ENCODE results near the gene KRT31. TPM values are rescaled to one million over a fixed set of nuclear protein-coding genes. Genes with fewer than 3 reads are reported as not detected.

The KRT31 gene
- total and polyA plus RNA-seq, 2 of the 8 experiments (the other 6 are each of a cell fraction or from before 2014, with no cell fraction given) = not detected

DNA sequence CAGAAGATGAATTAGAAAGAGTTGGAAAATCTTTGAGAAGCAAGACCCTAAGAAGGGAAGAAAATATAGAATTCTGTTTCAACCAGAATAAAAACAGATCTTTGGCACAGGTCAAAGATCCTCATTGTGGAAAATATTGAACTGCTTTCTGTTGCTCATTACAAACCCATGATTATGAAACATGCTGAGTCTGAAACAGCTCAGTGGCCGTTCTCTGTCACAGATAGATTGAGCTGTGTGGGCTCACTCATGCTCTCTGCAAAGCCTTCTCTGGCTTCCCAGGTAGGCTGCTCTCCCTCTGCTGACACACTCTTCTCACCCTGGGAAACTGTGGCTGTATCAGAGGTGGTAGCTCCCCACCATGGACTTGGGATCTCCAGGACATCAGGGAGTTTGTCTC lies 46.8 kb upstream of the KRT31 start:
- Histone ChIP-seq H2BK12ac (ENCODE audit: low read depth, low read length) (no peak overlapping the region), H3K56ac (replicated peaks; ENCODE audit: insufficient read length, low read depth, low read length) (no peak overlapping the region), H3K79me2 (ENCODE audit: control insufficient read depth in 1 of 2, insufficient read depth in 2 of 2, low read length in 2 of 2) (no peaks in the 10 kb centered on the region), H3K23ac (ENCODE audit: insufficient read length) (no peak overlapping the region), H3K27ac (ENCODE audit: low read depth, low read length) (no peak overlapping the region), H4K91ac (replicated peaks; ENCODE audit: insufficient read length, low read length) (no peak overlapping the region), H2AFZ (ENCODE audit: low read length) (no peak overlapping the region), H3K4me1 (replicated peaks in 1 of 4; ENCODE audit: control insufficient read depth in 3 of 4, insufficient read depth in 4 of 4, low read length in 3 of 4) (no peaks in the 10 kb centered on the region; a peak in 1 of 7 replicates), H3K79me1 (ENCODE audit: low read depth, low read length) (no peaks in the 10 kb centered on the region), H3K4me2 (ENCODE audit: insufficient read depth in 1 of 2, low read depth in 2 of 2, low read length in 2 of 2) (no peak overlapping the region), H3K4me3 (ENCODE audit: extremely low read depth in 1 of 4, insufficient read depth in 2 of 4, low read depth in 3 of 4, low read length in 4 of 4) (no peak overlapping the region), H3K23me2 (ENCODE audit: low read depth, low read length) (no peaks in the 10 kb centered on the region), H3K27me3 (replicated peaks in 1 of 4; ENCODE audit: control insufficient read depth in 3 of 4, extremely low read depth in 1 of 4, insufficient read depth in 3 of 4, low read length in 3 of 4) (no peaks in the 10 kb centered on the region; a peak in 1 of 7 replicates), H3K14ac (ENCODE audit: insufficient read length) (no peak overlapping the region), H2AK5ac (ENCODE audit: low read depth, low read length) (no peak overlapping the region), H2BK5ac (ENCODE audit: low read depth, low read length) (no peak overlapping the region), H3K36me3 (ENCODE audit: control insufficient read depth in 2 of 4, insufficient read depth in 4 of 4, low read length in 3 of 4) (no peaks in the 10 kb centered on the region), H2BK15ac (ENCODE audit: low read length) (no peak overlapping the region), H2BK20ac (ENCODE audit: low read length) (no peak overlapping the region), H3K9me3 (ENCODE audit: insufficient read depth in 2 of 2, low read depth in 1 of 2, low read length in 1 of 2) (no peaks in the 10 kb centered on the region; a peak in 1 of 4 replicates), H4K8ac (ENCODE audit: extremely low read depth, insufficient read depth, low read length) (no peak overlapping the region), H3K18ac (ENCODE audit: extremely low read depth, low read length) (no peak overlapping the region), H4K5ac (ENCODE audit: insufficient read length, low read depth, low read length) (no peak overlapping the region), H4K20me1 (replicated peaks in 1 of 2; ENCODE audit: control insufficient read depth in 1 of 2, insufficient read depth in 2 of 2, low read length in 2 of 2) (no peaks in the 10 kb centered on the region), H3K4ac (replicated peaks; ENCODE audit: insufficient read length, low read depth, low read length) (no peak overlapping the region), H2BK120ac (replicated peaks; ENCODE audit: low read depth, low read length) (no peak overlapping the region), H3K9ac (replicated peaks in 1 of 4; ENCODE audit: extremely low read depth in 1 of 4, low read depth in 3 of 4, low read length in 3 of 4) (no peak overlapping the region; a peak in 1 of 7 replicates)
- DNase-seq (ENCODE audit: low read depth in 1 of 2, low spot score in 2 of 2) = no peak
- ChIA-PET CTCF (ENCODE audit: partially characterized antibody) (interaction anchor here (0.8 to 2.9 kb wide), 5 partner anchors 11 to 105 kb away, joined by 4 to 14 read pairs (median 4); no protein-coding TSS in a partner anchor), POLR2A (ENCODE audit: partially characterized antibody) (no interaction called here)
- no peak for FAIRE-seq
- WGBS, 2 experiments (ENCODE audit: extremely low coverage in 1 of 2, insufficient coverage in 1 of 2, insufficient read length in 1 of 2, insufficient replicate concordance in 2 of 2, low coverage in 1 of 2, low lambda C conversion rate in 2 of 2, missing lambda C conversion rate in 1 of 2) = 75% methylated on average over 1 of the region's 1 CpG; no CpG with 5 or more reads in 1 of the 2 experiments
- TF ChIP-seq CTBP2 (IDR thresholded peaks at IDR 0.05; ENCODE audit: borderline replicate concordance, insufficient read depth, insufficient read length, low read length) (no peak), CHD2 (IDR thresholded peaks at IDR 0.05; ENCODE audit: low read length) (no peak), HDAC2 (IDR thresholded peaks at IDR 0.05; ENCODE audit: borderline replicate concordance in 1 of 2, low read depth in 2 of 2, low read length in 2 of 2) (no peak), TBP (IDR thresholded peaks at IDR 0.05; ENCODE audit: low read depth, low read length) (no peak), CREB1 (IDR thresholded peaks at IDR 0.05) (no peak), SIX5 (IDR thresholded peaks at IDR 0.05; ENCODE audit: low read depth, low read length) (no peak), EP300 (IDR thresholded peaks at IDR 0.05; ENCODE audit: borderline replicate concordance in 1 of 2, low read depth in 2 of 2, low read length in 2 of 2) (no peak), CEBPB (IDR thresholded peaks at IDR 0.05; ENCODE audit: low read depth, low read length) (no peak), NANOG (IDR thresholded peaks at IDR 0.05; ENCODE audit: insufficient read depth, low read depth, low read length, poor library complexity, severe bottlenecking) (no peak), POLR2A (IDR thresholded peaks at IDR 0.05; ENCODE audit: control extremely low read depth in 1 of 2, low read depth in 2 of 2, low read length in 2 of 2) (no peak)
